GM21576 (cell line): ENCODE data around the gene DUSP12.

Experiments used
- ATAC-seq: cut with Tn5 transposase; IDR thresholded peaks from one replicate; pipeline ENCODE4 v1.9.1; 2021; ENCODE audit warnings: mild to moderate bottlenecking, moderate library complexity; ENCODE audit not compliant: unreplicated experiment

DUSP12 gene

DNA sequence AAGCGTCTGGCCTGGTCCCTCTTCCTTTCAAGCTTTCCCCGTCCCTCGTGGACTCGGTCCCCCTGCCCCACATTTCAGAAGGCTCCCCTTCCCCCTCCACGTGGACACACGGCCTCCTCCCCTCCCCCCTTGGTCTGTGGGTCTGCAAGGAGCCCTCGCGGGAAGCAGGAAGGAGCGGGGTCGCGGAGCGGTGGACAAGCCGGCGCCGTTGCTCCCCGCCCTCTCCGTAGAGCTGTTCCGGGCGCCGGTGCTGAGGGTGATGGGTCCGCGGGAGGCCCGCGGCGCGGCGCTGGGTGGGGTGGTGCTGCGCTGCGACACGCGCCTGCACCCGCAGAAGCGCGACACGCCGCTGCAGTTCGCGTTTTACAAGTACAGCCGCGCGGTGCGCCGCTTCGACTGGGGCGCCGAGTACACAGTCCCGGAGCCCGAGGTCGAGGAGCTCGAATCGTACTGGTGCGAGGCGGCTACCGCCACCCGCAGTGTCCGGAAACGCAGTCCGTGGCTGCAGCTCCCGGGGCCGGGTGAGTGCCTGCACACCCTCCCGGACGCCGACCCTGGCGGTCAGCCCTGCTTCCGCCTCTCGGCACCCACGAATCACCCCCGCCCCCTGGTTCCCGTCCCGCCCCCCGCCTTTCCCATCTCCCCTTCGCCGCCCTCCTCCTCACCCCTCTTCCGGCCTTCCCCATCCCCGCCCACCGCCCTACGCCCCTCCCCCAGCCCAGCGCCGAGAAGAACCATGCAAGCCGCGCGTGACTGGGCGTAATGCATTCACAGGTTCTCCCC lies 22.9 kb upstream of the DUSP12 start:
- peak; percentile 37 for ATAC-seq

GRCh38 chr1:161727256-161727924 lies 22.2 kb upstream of the DUSP12 start:
- peak; percentile 13 for ATAC-seq

DNA sequence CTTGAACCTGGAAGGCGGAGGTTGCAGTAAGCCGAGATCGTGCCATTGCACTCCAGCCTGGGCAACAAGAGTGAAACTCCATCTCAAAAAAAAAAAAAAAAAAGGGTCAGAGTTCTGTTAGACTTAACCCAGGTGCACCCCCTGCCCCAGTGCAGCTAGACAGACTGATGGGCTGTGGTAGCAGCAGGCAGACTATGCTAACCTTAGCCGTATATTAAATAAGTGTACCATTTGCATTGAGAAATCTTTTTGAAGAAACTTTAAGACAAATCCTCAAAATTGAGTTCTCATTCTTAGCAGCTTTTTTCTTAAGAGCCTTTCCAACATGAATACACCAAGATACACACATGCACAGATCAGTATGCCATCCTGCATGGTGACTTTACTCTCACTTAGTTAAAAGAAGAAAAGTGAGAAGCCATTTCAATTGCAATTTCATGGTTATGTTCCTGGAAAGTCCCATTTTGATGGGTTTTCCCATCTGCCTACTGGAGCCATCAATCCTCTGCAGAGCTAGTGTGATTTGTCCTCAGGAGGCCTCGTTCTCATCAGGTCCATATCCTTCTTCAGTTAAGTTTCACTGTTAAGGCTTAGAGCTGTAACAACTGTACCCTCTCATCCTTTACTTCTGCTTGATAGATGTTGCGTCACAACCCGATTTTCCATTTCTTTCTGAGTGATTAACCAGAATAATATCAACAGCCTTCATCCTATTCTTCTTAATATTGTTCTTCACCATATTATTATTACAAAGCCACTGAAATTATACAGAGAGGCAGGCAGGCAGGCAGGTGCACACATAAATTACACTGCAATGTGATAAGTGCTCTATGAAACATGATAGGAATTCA lies 21.0 kb upstream of the DUSP12 start:
- ATAC-seq, result no peak

DNA sequence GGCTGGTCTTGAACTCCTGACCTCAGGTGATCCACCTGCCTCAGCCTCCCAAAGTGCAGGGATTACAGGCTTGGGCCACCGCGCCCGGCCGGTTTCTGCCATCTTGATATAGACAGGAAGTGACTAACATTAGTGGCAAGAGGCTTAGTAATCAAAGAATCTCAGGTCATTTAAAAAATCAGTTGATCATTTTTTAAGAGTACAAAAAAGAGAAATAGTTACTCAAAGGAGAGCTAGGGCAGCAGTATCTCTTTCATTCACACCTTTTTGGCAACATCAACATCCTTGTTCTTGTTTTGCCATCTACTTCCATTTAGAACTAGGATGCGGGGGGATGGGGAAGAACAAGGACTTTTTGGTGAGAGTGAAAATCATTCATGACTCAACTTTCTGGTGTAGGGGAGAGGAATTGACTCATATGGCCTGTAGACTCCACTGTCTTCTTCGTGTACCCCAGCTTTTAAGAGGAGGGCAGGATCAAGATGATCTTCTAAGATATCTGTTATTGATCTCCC lies 19.5 kb upstream of the DUSP12 start:
- no peak for ATAC-seq

- ATAC-seq, result no peak
Observed at GRCh38 chr1:161731241-161731640, 18.3 kb upstream of the DUSP12 start.

DNA sequence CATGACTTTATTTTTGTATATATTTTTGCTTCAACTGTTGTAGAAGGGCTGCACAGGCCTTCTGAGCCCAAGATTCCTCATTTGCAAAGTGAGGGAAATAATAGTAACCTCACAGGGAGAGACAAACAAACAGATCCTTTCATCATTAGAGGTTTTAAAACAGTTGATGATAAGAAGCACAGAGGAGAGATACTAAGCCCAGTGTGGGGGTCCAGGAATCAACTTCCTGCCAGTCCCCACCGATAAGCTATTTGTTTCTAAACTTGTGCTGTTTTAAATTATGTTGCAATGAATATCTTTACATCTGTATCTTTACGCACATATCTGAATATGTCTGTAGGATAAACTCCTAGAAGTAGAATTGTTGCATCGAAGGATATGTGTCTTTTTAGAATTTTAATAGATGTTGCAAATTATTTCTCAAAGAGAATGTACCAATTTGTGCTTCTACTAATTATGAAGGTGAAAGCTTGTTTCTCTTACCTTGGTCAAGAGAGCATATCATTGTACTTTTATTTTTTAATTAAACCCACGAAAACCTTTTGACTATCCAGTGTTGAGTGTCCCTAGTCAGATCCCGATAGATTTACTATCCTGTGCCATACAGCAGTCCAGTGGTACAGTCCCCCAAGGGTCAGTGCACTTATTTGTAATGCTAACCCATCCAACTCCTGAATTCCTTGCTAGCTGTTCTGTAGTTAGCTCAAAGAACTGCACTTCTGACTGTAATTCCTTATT lies 17.4 kb upstream of the DUSP12 start:
- ATAC-seq, result no peak

- no peak for ATAC-seq
Observed at GRCh38 chr1:161733526-161733925, 16.1 kb upstream of the DUSP12 start.

GRCh38 chr1:161735837-161736236 lies 13.7 kb upstream of the DUSP12 start:
- no peak for ATAC-seq

DNA sequence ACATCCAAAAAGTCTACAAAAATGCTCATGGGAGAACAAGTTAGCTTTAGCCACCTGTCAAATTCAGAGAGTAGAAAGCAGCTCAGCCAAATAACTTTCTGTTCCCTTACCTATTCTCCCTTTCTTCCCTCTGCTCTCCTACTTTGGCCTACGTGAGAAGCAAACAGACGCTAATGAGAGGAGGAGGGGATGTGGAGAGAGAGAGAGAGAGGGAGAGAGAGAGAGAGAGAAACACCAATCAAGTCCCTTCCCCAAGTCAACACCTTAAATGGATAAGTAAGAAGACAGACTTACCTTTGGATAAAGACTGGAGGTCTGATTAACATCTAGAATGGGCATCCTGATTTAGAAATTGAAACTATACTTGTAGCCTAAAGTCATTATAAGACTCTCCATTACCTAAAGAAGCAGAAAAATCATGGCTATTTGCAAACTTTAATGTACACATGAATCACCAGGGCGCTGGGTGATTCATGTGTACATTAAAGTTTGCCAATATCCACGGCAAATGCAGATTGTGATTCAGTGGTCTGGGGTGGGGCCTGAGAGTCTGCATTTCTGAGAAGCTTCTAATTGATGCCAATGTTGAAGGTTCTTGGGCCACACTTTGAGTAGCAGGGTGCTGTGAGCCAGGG lies 13.1 kb upstream of the DUSP12 start:
- no peak for ATAC-seq

DNA sequence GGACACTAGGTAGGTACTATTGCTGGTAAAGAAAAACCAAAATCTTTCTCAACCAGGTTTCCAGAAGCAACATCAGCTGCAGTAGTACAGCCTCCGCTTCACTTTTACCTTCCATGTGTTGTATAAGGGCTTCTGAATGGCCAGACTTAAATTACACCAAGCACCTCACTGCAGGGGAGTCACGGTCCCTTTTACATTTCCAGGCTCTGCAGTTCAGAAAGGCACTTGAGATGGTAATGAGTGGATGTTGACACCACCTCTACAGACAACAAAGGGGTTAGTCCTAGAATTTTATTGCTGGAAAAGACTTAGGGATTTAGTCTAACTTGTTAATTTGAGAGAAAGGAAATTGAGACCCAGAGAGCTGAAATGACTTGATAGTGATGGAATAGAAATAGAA lies 12.0 kb upstream of the DUSP12 start:
- no peak for ATAC-seq

DNA sequence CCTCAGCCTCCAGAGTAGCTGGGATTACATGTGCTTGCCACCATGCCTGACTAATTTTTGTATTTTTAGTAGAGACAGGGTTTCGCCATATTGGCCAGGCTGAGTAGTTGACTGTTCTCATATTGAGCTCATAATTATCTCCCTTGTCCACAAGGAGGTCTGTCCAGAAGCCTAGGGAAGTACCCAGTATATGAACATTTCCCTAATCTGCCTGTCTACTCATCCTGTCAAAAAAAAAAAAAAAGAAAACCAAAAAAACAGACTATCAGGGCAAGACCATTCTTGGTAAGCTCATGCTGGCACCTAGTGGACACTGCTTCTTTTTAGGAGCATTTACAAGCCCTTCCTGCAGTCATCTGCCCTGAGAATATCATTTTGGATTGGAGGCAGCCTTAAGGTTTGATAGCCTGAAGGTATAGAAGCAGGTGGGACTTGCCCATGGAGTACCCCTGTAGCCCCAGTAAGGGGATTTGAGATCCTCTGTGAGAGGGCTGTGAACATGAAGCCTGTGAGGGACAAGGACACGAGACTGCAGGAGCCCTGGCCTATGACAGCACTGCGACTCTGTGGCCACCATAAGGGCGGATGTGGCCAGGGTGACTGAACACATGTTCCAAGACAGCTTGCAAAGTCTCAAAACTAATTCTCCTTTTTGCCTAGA lies 10.8 kb upstream of the DUSP12 start:
- peak; percentile 64 for ATAC-seq

GRCh38 chr1:161739865-161740566 lies 9.6 kb upstream of the DUSP12 start:
- peak; percentile 28 for ATAC-seq

- ATAC-seq, result no peak
Observed at GRCh38 chr1:161740921-161741320, 8.7 kb upstream of the DUSP12 start.

GRCh38 chr1:161743231-161743630 lies 6.4 kb upstream of the DUSP12 start:
- no peak for ATAC-seq

GRCh38 chr1:161747801-161748200 lies 1.8 kb upstream of the DUSP12 start:
- ATAC-seq, result no peak

GRCh38 chr1:161763522-161764098 lies 14.0 kb downstream of the DUSP12 start:
- no peak for ATAC-seq

- ATAC-seq, result peak; percentile 55
Observed at GRCh38 chr1:161766102-161766981, 16.8 kb downstream of the DUSP12 start, which contains the start of gene ATF6. TSS of gene ATF6 (plus strand) at chr1:161766320. CDS start at chr1:161766361, 41 bp downstream.

- no peak for ATAC-seq
Observed at GRCh38 chr1:161768461-161768860, 18.9 kb downstream of the DUSP12 start.
